GM20431 (cell line): ENCODE measurements around the gene LRRC32.

ENCODE experiments used
- in situ Hi-C: fragments of 300-500 bp; cut with MseI, MboI; formaldehyde crosslinking; loops from one replicate; pipeline ENCODE4 v1.15.0; 2020; ENCODE audit warnings: low sequenced_read_pairs; ENCODE audit not compliant: unreplicated experiment

LRRC32 gene

GRCh38 chr11:76636826-76637460 is 33.6 kb downstream of the LRRC32 start:
- in situ Hi-C loops: no loop called here

- in situ Hi-C loops: no loop called here
Measured at GRCh38 chr11:76635991-76636738, 34.4 kb downstream of the LRRC32 start.

- in situ Hi-C loops: no loop called here
Measured at GRCh38 chr11:76634886-76635285, 35.7 kb downstream of the LRRC32 start.

GRCh38 chr11:76632492-76632891 is 38.1 kb downstream of the LRRC32 start:
- in situ Hi-C loops: no loop called here

GRCh38 chr11:76631566-76632308 is 38.8 kb downstream of the LRRC32 start:
- in situ Hi-C loops: no loop called here

GRCh38 chr11:76630600-76631281 is 39.8 kb downstream of the LRRC32 start:
- in situ Hi-C loops: no loop called here

GRCh38 chr11:76629853-76630599 is 40.5 kb downstream of the LRRC32 start:
- in situ Hi-C loops: no loop called here

- in situ Hi-C loops: no loop called here
Measured at GRCh38 chr11:76629116-76629852, 41.3 kb downstream of the LRRC32 start.

- in situ Hi-C loops: no loop called here
Measured at GRCh38 chr11:76628408-76628947, 42.1 kb downstream of the LRRC32 start.

- in situ Hi-C loops: no loop called here
Measured at GRCh38 chr11:76627606-76628005, 42.9 kb downstream of the LRRC32 start.

GRCh38 chr11:76626921-76627401 is 43.6 kb downstream of the LRRC32 start:
- in situ Hi-C loops: no loop called here

GRCh38 chr11:76626266-76626665 is 44.3 kb downstream of the LRRC32 start:
- in situ Hi-C loops: no loop called here

- in situ Hi-C loops: no loop called here
Measured at GRCh38 chr11:76625472-76626186, 44.9 kb downstream of the LRRC32 start.

- in situ Hi-C loops: no loop called here
Measured at GRCh38 chr11:76624500-76625379, 45.8 kb downstream of the LRRC32 start.

- in situ Hi-C loops: no loop called here
Measured at GRCh38 chr11:76623884-76624419, 46.6 kb downstream of the LRRC32 start.

- in situ Hi-C loops: no loop called here
Measured at GRCh38 chr11:76623171-76623883, 47.2 kb downstream of the LRRC32 start.
